ENCODE data around the gene GLS. TPM values are rescaled to one million over a fixed set of nuclear protein-coding genes. Genes with fewer than 3 reads are reported as not detected.
"Not testable (repeated sequence)": the region's sequence is repeated elsewhere in the genome, so short reads cannot be mapped to it uniquely, and the experiment has no call there.

GLS gene
- total and polyA plus RNA-seq, 2 donors (not counting 3 experiments of a cell fraction or from before 2014, with no cell fraction given) = 49.0 to 183 TPM

- CTCF ChIA-PET = interaction anchor here (0.8 to 4.9 kb wide), 7 partner anchors 11 to 98 kb away, joined by 3 to 50 read pairs (median 3); no protein-coding TSS in a partner anchor
- peak overlapping the region; percentile 77 for H3K9ac ChIP-seq (replicated peaks; ENCODE audit: extremely low read depth, insufficient read depth, low read length)
Measured at GRCh38 chr2:190882411-190882766, 1.8 kb downstream of the GLS start.

GRCh38 chr2:190882856-190883582 is 2.4 kb downstream of the GLS start:
- peak overlapping the region; percentile 77 for H3K9ac ChIP-seq (replicated peaks; ENCODE audit: extremely low read depth, insufficient read depth, low read length)
- CTCF ChIA-PET = interaction anchor here (1.8 to 4.9 kb wide), 2 partner anchors 10 to 32 kb away, joined by 6 to 50 read pairs; no protein-coding TSS in a partner anchor
- peaks cover 5% of the 10 kb centered on the region for H4K20me1 ChIP-seq (replicated peaks; ENCODE audit: control insufficient read depth, extremely low read depth, insufficient read depth, low read length)
- dilution Hi-C loops (cut with MboI; ENCODE audit: extremely low pct_ligation_motif_present, low sequenced_read_pairs) (no loop called here), intact Hi-C loops (cut with micrococcal nuclease) (loop anchor here (1.0 to 10.0 kb wide), 4 partner anchors 97 to 234 kb away; partner anchors contain the start of gene NAB1)
- TF ChIP-seq JUN (IDR thresholded peaks at IDR 0.05; ENCODE audit: borderline replicate concordance, insufficient read depth, insufficient read length, low read depth) = no peak
- no peaks in the 10 kb centered on the region for H3K36me3 ChIP-seq (ENCODE audit: control insufficient read depth in 2 of 2, extremely low read depth in 1 of 2, insufficient read depth in 2 of 2, low read length in 2 of 2)
- POLR2A ChIA-PET = interaction anchor here (2.3 to 3.1 kb wide), 2 partner anchors 10 to 23 kb away, joined by 5 to 14 read pairs; no protein-coding TSS in a partner anchor
- no peaks in the 10 kb centered on the region for H3K9me1 ChIP-seq (replicated peaks; ENCODE audit: control insufficient read depth, extremely low read depth, insufficient read depth, low read length)
- no peak overlapping the region for H2AFZ ChIP-seq (ENCODE audit: low read depth, low read length)
- DNase-seq (ENCODE audit: low read depth, low spot score) (peak; percentile 37), FAIRE-seq (peak; percentile 59)
- H3K4me2 ChIP-seq (ENCODE audit: insufficient read depth, low read length) = peak overlapping the region; percentile 100
- H3K9me3 ChIP-seq (replicated peaks; ENCODE audit: control insufficient read depth, insufficient read depth, low read length) = no peaks in the 10 kb centered on the region
- H3K79me2 ChIP-seq (ENCODE audit: control insufficient read depth, insufficient read depth, low read length) = peaks cover 71% of the 10 kb centered on the region
- H3K27ac ChIP-seq (ENCODE audit: insufficient read depth, low read depth, low read length) = peak overlapping the region; percentile 83
- peaks cover 47% of the 10 kb centered on the region for H3K4me1 ChIP-seq (ENCODE audit: control insufficient read depth, extremely low read depth, insufficient read depth, low read length)
- peak overlapping the region; percentile 80 to 99 (median 98) for H3K4me3 ChIP-seq (replicated peaks in 1 of 3; ENCODE audit: insufficient read depth in 1 of 3, low read depth in 1 of 3, low read length in 3 of 3)
- BruUV-seq (replicated peaks) = no TSS peak
- no peaks in the 10 kb centered on the region for H3K27me3 ChIP-seq (ENCODE audit: control insufficient read depth in 2 of 2, insufficient read depth in 2 of 2, low read length in 2 of 2)

More at GRCh38 chr2:190882411-190882766, 1.8 kb downstream of the GLS start:
- intact Hi-C loops (cut with micrococcal nuclease) (loop anchor here (1.0 to 10.0 kb wide), 4 partner anchors 98 to 234 kb away; partner anchors contain the start of gene NAB1), dilution Hi-C loops (cut with MboI; ENCODE audit: extremely low pct_ligation_motif_present, low sequenced_read_pairs) (no loop called here)
- Histone ChIP-seq H3K9me3 (replicated peaks; ENCODE audit: control insufficient read depth, insufficient read depth, low read length) (no peaks in the 10 kb centered on the region), H2AFZ (ENCODE audit: low read depth, low read length) (no peak overlapping the region), H3K4me2 (ENCODE audit: insufficient read depth, low read length) (peak overlapping the region; percentile 100), H3K27ac (ENCODE audit: insufficient read depth, low read depth, low read length) (peak overlapping the region; percentile 83), H3K9me1 (replicated peaks; ENCODE audit: control insufficient read depth, extremely low read depth, insufficient read depth, low read length) (no peaks in the 10 kb centered on the region), H4K20me1 (replicated peaks; ENCODE audit: control insufficient read depth, extremely low read depth, insufficient read depth, low read length) (peaks cover 5% of the 10 kb centered on the region), H3K79me2 (ENCODE audit: control insufficient read depth, insufficient read depth, low read length) (peaks cover 65% of the 10 kb centered on the region), H3K4me3 (replicated peaks in 1 of 3; ENCODE audit: insufficient read depth in 1 of 3, low read depth in 1 of 3, low read length in 3 of 3) (peak overlapping the region; percentile 80 to 99 (median 98)), H3K27me3 (ENCODE audit: control insufficient read depth in 2 of 2, insufficient read depth in 2 of 2, low read length in 2 of 2) (no peaks in the 10 kb centered on the region), H3K36me3 (ENCODE audit: control insufficient read depth in 2 of 2, extremely low read depth in 1 of 2, insufficient read depth in 2 of 2, low read length in 2 of 2) (no peaks in the 10 kb centered on the region), H3K4me1 (ENCODE audit: control insufficient read depth, extremely low read depth, insufficient read depth, low read length) (peaks cover 41% of the 10 kb centered on the region)
- no peak for TF ChIP-seq MYC (IDR thresholded peaks at IDR 0.05; ENCODE audit: low read depth, low read length)
- no TSS peak for BruUV-seq (replicated peaks)
- FAIRE-seq = no peak
- POLR2A ChIA-PET = interaction anchor here (0.6 to 3.1 kb wide), 5 partner anchors 10 to 132 kb away, joined by 3 to 14 read pairs (median 5); partner anchors contain the start of gene STAT1
- peak; percentile 79 for DNase-seq (ENCODE audit: low read depth, low spot score)

- DNase-seq (ENCODE audit: low read depth, low spot score); H3K36me3 ChIP-seq (ENCODE audit: control insufficient read depth in 2 of 2, extremely low read depth in 1 of 2, insufficient read depth in 2 of 2, low read length in 2 of 2); H2AFZ ChIP-seq (ENCODE audit: low read depth, low read length); dilution Hi-C loops (cut with MboI; ENCODE audit: extremely low pct_ligation_motif_present, low sequenced_read_pairs); POLR2A ChIA-PET; H3K9me3 ChIP-seq (replicated peaks; ENCODE audit: control insufficient read depth, insufficient read depth, low read length); FAIRE-seq; H4K20me1 ChIP-seq (replicated peaks; ENCODE audit: control insufficient read depth, extremely low read depth, insufficient read depth, low read length); H3K27me3 ChIP-seq (ENCODE audit: control insufficient read depth in 2 of 2, insufficient read depth in 2 of 2, low read length in 2 of 2); H3K9me1 ChIP-seq (replicated peaks; ENCODE audit: control insufficient read depth, extremely low read depth, insufficient read depth, low read length); H3K27ac ChIP-seq (ENCODE audit: insufficient read depth, low read depth, low read length); H3K9ac ChIP-seq (replicated peaks; ENCODE audit: extremely low read depth, insufficient read depth, low read length); H3K4me2 ChIP-seq (ENCODE audit: insufficient read depth, low read length); H3K4me3 ChIP-seq (replicated peaks in 1 of 3; ENCODE audit: insufficient read depth in 1 of 3, low read depth in 1 of 3, low read length in 3 of 3); BruUV-seq (replicated peaks): not testable (repeated sequence)
- intact Hi-C loops (cut with micrococcal nuclease) = loop anchor here (10.0 kb wide), 1 partner anchor 201 kb away; no protein-coding TSS in a partner anchor
- peaks cover 98% of the 10 kb centered on the region for H3K79me2 ChIP-seq (ENCODE audit: control insufficient read depth, insufficient read depth, low read length)
- H3K4me1 ChIP-seq (ENCODE audit: control insufficient read depth, extremely low read depth, insufficient read depth, low read length) = peaks cover 52% of the 10 kb centered on the region
- CTCF ChIA-PET = interaction anchor here (5.5 kb wide), 1 partner anchor 35 kb away, joined by 36 read pairs; no protein-coding TSS in a partner anchor
Measured at GRCh38 chr2:190885844-190886243, 5.2 kb downstream of the GLS start.

Data from endothelial cell of umbilical vein (primary cell).